Epidermal melanocyte (primary cell): Measurements from ENCODE around the gene ANKDD1A.

ENCODE experiments used
- DNase-seq: peaks from one replicate; pipeline ENCODE4 v3.0.0; 2011; ENCODE audit warnings: low spot score; ENCODE audit not compliant: insufficient read length

The ANKDD1A gene

GRCh38 chr15:64911311-64912186 lies at the start of gene ANKDD1A:
Gene ANKDD1A, plus strand, starts transcription at chr15:64911902. Its CDS starts 29 bp downstream, at chr15:64911931.
- DNase-seq: peak; percentile 71

GRCh38 chr15:64861960-64862359 lies 49.7 kb upstream of the ANKDD1A start:
- no peak for DNase-seq

- no peak for DNase-seq
Measured at GRCh38 chr15:64862408-64862807, 49.3 kb upstream of the ANKDD1A start.

DNA sequence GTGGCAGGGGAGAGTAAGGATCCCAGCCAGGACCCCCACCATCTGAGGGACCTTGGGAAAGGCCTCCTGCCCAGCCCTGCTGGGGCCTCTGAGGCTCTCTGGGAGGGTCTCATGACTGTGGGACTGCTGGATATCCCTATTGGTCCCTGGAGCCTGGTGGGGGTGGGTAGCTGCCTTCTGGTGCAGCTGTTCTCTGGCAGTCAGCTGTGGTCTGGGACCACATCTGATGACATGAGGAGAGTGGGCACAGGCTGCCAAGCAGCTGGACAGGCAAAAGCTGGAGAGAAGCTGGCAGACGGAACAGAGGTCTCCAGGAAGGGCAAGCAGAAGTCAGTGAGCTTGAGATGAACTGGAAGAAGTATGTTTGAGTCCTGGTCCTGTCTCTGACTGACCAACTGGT lies 47.6 kb upstream of the ANKDD1A start:
- no peak for DNase-seq

DNA sequence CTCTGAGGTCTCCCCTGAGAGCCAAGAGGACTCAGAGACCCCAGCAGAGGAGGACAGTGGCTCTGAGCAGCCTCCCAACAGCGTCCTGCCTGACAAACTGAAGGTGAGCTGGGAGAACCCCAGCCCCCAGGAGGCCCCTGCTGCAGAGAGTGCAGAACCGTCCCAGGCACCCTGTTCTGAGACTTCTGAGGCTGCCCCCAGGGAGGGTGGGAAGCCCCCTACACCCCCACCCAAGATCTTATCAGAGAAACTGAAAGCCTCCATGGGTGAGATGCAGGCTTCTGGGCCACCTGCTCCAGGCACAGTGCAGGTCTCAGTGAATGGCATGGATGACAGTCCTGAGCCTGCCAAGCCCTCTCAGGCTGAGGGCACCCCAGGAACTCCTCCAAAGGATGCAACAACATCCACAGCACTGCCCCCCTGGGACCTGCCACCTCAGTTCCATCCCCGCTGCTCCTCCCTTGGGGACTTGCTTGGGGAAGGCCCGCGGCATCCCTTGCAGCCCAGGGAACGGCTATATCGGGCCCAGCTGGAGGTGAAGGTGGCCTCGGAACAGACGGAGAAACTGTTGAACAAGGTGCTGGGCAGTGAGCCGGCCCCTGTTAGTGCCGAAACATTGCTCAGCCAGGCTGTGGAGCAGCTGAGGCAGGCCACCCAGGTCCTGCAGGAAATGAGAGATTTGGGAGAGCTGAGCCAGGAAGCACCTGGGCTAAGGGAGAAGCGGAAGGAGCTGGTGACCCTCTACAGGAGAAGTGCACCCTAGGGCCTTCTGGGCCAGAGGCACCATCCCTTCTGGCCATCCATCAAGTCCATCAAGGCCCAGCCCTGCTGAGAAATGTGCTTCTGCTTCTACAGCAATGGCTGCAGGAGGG lies 46.3 kb upstream of the ANKDD1A start:
- no peak for DNase-seq

- DNase-seq: no peak
Measured at GRCh38 chr15:64865998-64866520, 45.6 kb upstream of the ANKDD1A start.

DNA sequence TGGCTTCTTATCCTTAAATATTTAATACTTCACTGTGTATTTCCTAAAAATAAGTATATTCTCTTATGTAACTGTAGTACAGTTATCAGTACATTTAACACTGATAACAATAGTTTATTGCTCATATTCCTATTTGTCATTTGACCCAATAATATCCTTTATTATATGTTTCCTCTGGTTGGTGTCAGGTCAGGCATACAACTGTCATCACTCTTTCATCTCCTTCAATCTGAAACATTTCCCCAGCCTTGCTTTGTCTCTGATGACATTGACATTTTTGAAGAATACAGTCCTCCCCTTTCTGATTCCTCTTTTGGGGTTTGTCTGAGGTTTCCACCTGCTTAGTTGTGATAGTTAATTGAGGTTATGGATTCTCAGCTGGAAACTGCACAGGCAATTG lies 42.2 kb upstream of the ANKDD1A start:
- no peak for DNase-seq

DNA sequence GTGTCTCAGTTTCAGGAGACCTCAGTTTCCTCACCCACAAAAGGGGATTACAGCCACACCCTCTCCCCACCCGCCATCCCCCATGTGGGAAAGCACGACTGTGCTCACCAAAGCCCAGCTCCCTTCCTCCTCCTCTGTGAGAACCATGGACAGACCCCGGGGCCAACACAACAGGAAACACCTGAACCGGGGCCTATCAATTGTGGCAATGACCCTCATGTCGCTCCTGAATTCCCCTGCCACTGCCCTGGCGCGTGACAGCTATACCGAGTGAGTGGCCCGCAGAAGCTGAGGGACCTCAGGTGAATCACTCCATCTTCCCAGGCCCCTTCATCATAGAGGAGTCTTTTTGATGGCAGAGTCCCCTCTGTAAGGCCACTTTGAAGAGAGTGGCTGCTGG lies 41.3 kb upstream of the ANKDD1A start:
- DNase-seq: no peak

DNA sequence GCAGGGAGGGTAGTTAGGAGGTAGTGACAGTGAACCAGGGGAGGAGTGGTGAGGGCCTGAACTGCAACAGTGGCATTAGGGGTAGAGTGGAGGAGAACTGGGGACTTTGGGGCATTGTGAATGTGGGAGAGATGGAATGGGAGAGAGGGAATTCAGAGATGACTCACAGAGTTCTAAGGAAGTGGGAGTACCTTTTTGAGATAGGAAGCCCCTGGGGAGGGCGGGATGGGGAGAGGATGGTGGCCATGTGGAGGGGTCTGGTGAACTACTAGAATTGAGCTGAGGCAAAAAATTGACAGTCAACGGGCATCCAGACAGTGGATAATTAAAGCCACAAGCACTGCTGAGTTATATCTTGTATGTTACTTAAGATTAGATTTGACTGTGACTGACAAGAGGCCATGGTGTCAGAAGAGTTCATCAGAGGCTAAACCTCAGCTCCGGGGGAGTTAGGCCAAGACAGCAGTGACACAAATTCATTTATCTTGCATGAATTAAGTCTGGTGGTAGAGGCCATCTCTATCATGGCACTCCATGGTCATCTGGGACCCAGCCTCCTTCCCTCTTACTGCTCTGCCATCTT lies 36.0 kb upstream of the ANKDD1A start:
- no peak for DNase-seq

DNA sequence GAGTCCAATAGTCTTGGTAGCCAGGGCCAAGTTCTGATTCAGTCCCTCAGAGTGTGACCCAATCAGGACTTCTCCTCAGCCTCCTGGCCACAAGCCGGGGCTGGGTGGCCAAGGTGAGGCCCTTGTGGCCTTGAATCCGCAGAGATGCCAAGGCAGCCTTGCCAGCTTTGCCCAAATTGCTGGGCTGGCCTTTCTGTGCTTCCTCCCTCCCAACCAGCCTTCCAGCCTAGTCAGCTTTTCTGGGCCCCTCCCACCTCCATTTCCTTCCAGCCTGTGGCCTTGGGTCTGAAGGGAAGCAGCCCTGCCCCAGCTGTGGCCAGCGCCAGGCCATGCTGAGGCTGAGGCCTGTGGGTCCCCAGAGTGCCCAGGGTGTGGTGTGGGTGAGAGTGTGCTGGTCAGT lies 34.3 kb upstream of the ANKDD1A start:
- DNase-seq: no peak

DNA sequence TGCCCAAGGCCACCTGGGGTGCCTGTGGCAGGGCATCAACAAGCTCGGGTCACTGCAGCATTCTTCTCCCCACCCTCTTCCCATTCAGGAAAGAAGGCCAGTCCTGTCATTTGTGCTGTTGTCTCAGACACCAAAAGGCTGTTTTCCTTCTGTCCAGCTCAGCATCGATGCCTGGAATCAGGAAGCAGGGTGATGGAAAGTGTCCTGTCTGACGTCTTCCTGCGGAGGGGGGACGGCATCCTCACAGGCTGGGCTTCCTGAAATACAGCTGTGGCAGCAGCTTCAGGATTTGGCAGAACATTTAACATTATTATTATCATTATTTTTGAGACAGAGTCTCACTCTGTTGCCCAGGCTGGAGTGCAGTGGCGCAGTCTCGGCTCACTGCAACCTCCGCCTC lies 33.0 kb upstream of the ANKDD1A start:
- no peak for DNase-seq

GRCh38 chr15:64883100-64883581 lies 28.6 kb upstream of the ANKDD1A start:
- DNase-seq: no peak

GRCh38 chr15:64883997-64884511 lies 27.6 kb upstream of the ANKDD1A start:
- peak; percentile 42 for DNase-seq

- DNase-seq: no peak
Measured at GRCh38 chr15:64884679-64885078, 27.0 kb upstream of the ANKDD1A start.

DNA sequence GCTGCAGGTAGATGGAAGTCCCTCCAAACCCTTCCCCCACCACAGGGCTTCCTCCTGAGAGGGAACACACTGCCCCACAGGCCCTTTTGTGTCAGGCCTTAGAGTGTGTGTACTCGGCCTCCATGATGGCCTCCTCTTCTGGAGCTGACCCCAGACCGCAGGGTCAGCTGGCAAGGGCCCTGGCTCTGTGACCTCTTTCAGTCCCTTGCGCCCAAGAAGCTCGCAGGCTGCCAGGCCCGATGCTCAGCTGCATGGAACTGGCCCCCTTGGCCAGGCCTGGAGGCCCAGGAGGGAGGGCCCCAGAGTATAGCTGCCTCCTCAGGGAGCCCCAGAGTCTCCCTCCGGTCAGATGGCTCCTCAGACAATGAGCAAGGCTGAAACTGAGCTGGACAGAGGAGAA lies 23.4 kb upstream of the ANKDD1A start:
- DNase-seq: no peak

GRCh38 chr15:64891561-64891960 lies 20.1 kb upstream of the ANKDD1A start:
- DNase-seq: no peak

DNA sequence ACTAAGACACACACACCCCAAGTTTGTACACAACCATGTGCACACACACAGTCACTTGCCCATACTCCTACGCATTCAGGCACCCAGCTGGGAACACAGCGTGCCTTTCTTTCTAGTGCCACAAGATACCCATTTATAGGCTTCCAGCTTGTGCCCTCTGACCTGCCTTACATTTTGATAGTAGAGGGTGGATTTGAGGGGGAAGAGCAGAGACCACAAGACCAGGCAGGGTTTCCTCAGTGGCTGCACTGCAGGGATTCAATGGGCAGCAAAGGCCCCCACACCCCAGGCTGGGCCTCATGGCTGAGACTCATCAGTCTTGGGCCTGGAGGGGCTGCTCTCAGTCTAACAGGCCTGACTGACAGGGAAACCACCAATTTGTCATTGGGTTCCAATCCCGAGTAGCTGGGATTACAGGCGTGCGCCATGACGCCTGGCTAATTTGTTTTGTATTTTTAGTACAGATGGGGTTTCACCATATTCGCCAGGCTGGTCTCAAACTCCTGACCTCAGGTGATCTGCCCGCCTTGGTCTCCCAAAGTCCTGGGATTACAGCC lies 18.8 kb upstream of the ANKDD1A start:
- DNase-seq: no peak

DNA sequence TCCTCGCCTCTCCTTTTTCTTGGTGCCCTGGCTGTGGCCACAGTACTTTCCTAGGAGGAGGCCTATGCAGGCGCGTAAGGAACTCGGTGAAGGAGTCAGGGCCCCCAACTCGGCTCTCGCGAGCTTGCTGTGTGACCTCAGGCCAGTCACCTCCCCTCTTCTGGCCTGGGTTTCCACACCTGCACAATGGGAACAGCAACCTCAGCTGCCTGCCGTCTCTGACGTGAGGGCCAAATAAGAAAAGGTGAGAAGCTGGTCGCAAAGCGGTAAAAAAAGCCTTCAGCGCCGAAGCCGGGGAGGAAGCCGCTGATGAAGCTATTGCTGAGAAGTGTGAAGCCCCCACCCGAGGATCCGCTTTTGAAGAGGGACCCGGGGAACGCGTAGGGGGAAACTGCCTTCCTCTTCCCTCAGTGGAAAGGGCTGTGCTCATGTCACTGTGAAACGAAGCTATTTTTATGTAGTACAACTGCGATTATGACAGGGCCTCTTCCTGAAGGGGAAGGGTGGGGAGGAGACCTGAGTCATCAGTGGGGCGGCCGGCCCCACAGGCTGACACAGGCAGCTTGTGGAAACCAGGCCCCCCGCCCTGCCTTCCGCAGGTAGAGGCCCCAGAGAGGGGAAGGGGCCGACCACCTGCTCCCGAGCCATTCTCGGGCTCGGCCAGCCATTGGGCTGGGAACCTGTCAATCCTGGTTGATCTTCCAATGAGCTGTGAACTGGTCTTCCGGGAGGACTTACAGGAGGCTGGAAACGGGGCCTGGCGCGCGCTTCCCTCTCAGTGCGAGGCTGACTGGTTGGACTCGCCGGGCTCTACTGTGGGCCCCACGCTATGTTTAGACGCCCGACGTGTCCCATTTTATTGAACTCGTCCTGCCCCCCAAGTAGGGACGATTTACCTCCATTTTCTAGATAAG lies 18.0 kb upstream of the ANKDD1A start:
- DNase-seq: no peak

DNA sequence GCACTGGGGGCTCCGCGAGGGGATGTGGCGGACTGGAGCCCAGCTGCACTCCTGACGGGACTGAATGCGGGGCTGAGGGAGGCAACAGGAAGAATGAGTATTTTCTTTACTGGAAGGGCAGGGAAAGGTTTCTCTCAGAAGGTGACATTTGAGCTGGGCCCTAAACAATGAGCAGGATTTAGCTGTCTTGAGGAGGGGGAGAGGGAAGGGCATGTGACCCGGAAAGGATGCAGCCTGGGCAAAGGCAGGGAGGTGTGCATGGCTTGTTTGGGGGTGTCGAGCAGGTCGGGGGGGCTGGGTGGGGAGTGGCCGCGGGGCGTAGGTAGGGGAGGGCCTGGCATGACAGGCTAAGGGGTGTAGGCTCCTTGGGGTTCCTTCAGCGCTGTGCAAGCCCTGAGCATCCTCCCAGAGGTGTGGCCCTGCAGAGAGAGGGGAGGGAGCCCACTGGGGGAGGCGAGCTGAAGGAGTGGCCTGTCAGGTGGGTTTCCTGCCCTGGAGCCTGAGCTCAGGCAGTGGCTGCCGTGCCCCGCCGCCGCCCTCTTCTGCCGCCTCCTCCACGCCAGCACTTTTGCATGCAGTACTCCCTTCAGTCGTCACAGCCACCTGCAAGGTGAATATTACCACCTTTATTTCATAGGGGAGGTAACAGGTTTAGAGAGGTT lies 17.2 kb upstream of the ANKDD1A start:
- no peak for DNase-seq
